NT2/D1 (cell line): ENCODE results near the gene IL18R1.

Experiments used
- YY1 ChIP-seq: IDR thresholded peaks from 2 replicates; pipeline ENCODE4 v1.6.1; 2011; ENCODE audit not compliant: insufficient read length, insufficient read depth
- ZNF274 ChIP-seq: IDR thresholded peaks from 2 replicates; pipeline ENCODE4 v1.6.1; 2011; ENCODE audit warnings: mild to moderate bottlenecking, low read depth, low read length

- TF ChIP-seq YY1, result no peak
- no peak for TF ChIP-seq ZNF274
These were observed 19.1 kb upstream of the IL18R1 start for GRCh38 chr2:102336502-102336945.
